Adrenal gland (tissue), 5 donors: ENCODE results near the gene FMR1NB.

ENCODE experiments used
- POLR2A ChIP-seq, 2 donors: fragments of 450-650 bp; IDR thresholded peaks; one replicate each; pipeline ENCODE4 v1.6.1; 2017; ENCODE audit warnings: antibody characterized with exemption in 2 of 2, mild to moderate bottlenecking in 2 of 2, moderate library complexity in 1 of 2
- TF ChIP-seq, protein P1 (sequence below), 6 experiments: fragments of 450-650 bp in 4 of 6; fragments of 200-600 bp in 2 of 6; sonication (generic) in 1 of 6; IDR thresholded peaks; 1 replicate in 5 of 6; 2 replicates in 1 of 6; pipeline versions ENCODE4 v1.5.1 to v1.8.0; 2016 to 2021; ENCODE audit warnings: antibody characterized with exemption in 6 of 6, mild to moderate bottlenecking in 2 of 6, moderate library complexity in 1 of 6
- donor health status: DM: no; HTN: no; CAD: no.

DNA sequence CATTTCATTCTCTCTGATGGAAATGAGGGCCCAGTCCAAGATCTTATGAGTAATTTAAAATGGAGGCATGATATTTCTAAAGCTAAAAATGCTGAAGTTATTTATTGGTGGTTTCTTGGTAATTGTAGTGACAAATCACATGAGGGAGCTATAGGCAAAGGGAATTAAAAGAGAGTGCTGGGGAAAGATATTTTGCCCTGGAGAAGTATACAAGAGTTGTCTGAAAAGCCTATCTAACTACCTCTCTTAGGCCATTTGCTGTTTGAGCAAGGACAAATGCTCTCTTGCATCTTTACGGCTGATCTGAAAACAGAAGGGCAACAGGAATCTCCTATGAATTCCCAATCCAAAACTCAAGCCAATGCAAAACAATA is 89.4 kb downstream of the FMR1NB start:
- TF ChIP-seq, protein P1, sequence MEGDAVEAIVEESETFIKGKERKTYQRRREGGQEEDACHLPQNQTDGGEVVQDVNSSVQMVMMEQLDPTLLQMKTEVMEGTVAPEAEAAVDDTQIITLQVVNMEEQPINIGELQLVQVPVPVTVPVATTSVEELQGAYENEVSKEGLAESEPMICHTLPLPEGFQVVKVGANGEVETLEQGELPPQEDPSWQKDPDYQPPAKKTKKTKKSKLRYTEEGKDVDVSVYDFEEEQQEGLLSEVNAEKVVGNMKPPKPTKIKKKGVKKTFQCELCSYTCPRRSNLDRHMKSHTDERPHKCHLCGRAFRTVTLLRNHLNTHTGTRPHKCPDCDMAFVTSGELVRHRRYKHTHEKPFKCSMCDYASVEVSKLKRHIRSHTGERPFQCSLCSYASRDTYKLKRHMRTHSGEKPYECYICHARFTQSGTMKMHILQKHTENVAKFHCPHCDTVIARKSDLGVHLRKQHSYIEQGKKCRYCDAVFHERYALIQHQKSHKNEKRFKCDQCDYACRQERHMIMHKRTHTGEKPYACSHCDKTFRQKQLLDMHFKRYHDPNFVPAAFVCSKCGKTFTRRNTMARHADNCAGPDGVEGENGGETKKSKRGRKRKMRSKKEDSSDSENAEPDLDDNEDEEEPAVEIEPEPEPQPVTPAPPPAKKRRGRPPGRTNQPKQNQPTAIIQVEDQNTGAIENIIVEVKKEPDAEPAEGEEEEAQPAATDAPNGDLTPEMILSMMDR (IDR thresholded peaks at IDR 0.05), result no peak
- no peak for TF ChIP-seq POLR2A (IDR thresholded peaks at IDR 0.05)
